ENCODE data around the gene BCAS3. TPM values are rescaled to one million over a fixed set of nuclear protein-coding genes. Genes with fewer than 3 reads are reported as not detected.

The BCAS3 gene
- total and polyA plus RNA-seq, 2 experiments from 2014 or later: 18.0 to 20.2 TPM

- peaks cover 22% of the 10 kb centered on the region for H3F3A ChIP-seq (ENCODE audit: insufficient read depth)
- no peaks in the 10 kb centered on the region for H3K9me2 ChIP-seq (ENCODE audit: insufficient read depth)
- peaks cover 24% of the 10 kb centered on the region for H3K4me1 ChIP-seq (ENCODE audit: insufficient read depth)
- H4K20me1 ChIP-seq (ENCODE audit: insufficient read depth): no peaks in the 10 kb centered on the region
- TF ChIP-seq EZH2 (IDR thresholded peaks at IDR 0.05; ENCODE audit: insufficient read depth, poor library complexity, severe bottlenecking): no peak
- no peak for TF ChIP-seq EZH2phosphoT487 (IDR thresholded peaks at IDR 0.05; ENCODE audit: insufficient read depth, low read depth)
- H3K27me3 ChIP-seq (replicated peaks; ENCODE audit: insufficient read depth): no peaks in the 10 kb centered on the region
- no peaks in the 10 kb centered on the region for H3K79me2 ChIP-seq (ENCODE audit: insufficient read depth)
- no peak overlapping the region for H2AFZ ChIP-seq
- DNase-seq: no peak
- in situ Hi-C loops (cut with MboI): no loop called here
- H3K9ac ChIP-seq: no peak overlapping the region
- no peak overlapping the region for H3K4me2 ChIP-seq (ENCODE audit: unreplicated experiment)
- 96% methylated on average over 7 of the region's 7 CpGs for WGBS, 2 experiments (ENCODE audit: low coverage in 1 of 2, low lambda C conversion rate in 2 of 2, missing lambda C conversion rate in 2 of 2)
- H3K9me3 ChIP-seq (ENCODE audit: low read depth): no peaks in the 10 kb centered on the region
- H3K4me3 ChIP-seq: no peak overlapping the region
- no peak overlapping the region for H3K27ac ChIP-seq
- H3K36me3 ChIP-seq (ENCODE audit: low read depth): no peaks in the 10 kb centered on the region
These were observed 559.6 kb downstream of the BCAS3 start for GRCh38 chr17:61237275-61237674.

GRCh38 chr17:61238455-61238933 lies 560.8 kb downstream of the BCAS3 start:
- in situ Hi-C loops (cut with MboI): no loop called here

GRCh38 chr17:61239327-61239726 lies 561.7 kb downstream of the BCAS3 start:
- Histone ChIP-seq H3K4me1 (ENCODE audit: insufficient read depth) (peaks cover 9% of the 10 kb centered on the region), H3K79me2 (ENCODE audit: insufficient read depth) (no peaks in the 10 kb centered on the region), H3K4me3 (no peak overlapping the region), H3K27me3 (replicated peaks; ENCODE audit: insufficient read depth) (no peaks in the 10 kb centered on the region), H3F3A (ENCODE audit: insufficient read depth) (peaks cover 14% of the 10 kb centered on the region), H3K9ac (no peak overlapping the region), H3K4me2 (ENCODE audit: unreplicated experiment) (no peak overlapping the region), H2AFZ (no peak overlapping the region), H3K9me3 (ENCODE audit: low read depth) (no peaks in the 10 kb centered on the region), H3K27ac (no peak overlapping the region), H3K9me2 (ENCODE audit: insufficient read depth) (no peaks in the 10 kb centered on the region), H3K36me3 (ENCODE audit: low read depth) (no peaks in the 10 kb centered on the region), H4K20me1 (ENCODE audit: insufficient read depth) (no peaks in the 10 kb centered on the region)
- TF ChIP-seq EZH2 (IDR thresholded peaks at IDR 0.05; ENCODE audit: insufficient read depth, poor library complexity, severe bottlenecking): no peak
- TF ChIP-seq EZH2phosphoT487 (IDR thresholded peaks at IDR 0.05; ENCODE audit: insufficient read depth, low read depth): no peak
- 67 to 70% methylated on average over 2 of the region's 2 CpGs for WGBS, 2 experiments (ENCODE audit: low coverage in 1 of 2, low lambda C conversion rate in 2 of 2, missing lambda C conversion rate in 2 of 2)
- DNase-seq: no peak
- in situ Hi-C loops (cut with MboI): no loop called here

More at GRCh38 chr17:61238455-61238933, 560.8 kb downstream of the BCAS3 start:
- H3K4me2 ChIP-seq (ENCODE audit: unreplicated experiment): no peak overlapping the region
- no peaks in the 10 kb centered on the region for H3K27me3 ChIP-seq (replicated peaks; ENCODE audit: insufficient read depth)
- H3F3A ChIP-seq (ENCODE audit: insufficient read depth): peaks cover 15% of the 10 kb centered on the region
- H4K20me1 ChIP-seq (ENCODE audit: insufficient read depth): no peaks in the 10 kb centered on the region
- no peak overlapping the region for H3K9ac ChIP-seq
- DNase-seq: no peak
- H3K4me1 ChIP-seq (ENCODE audit: insufficient read depth): peaks cover 12% of the 10 kb centered on the region
- H3K9me3 ChIP-seq (ENCODE audit: low read depth): no peaks in the 10 kb centered on the region
- no peak for TF ChIP-seq EZH2 (IDR thresholded peaks at IDR 0.05; ENCODE audit: insufficient read depth, poor library complexity, severe bottlenecking)
- no peak for TF ChIP-seq EZH2phosphoT487 (IDR thresholded peaks at IDR 0.05; ENCODE audit: insufficient read depth, low read depth)
- no peaks in the 10 kb centered on the region for H3K79me2 ChIP-seq (ENCODE audit: insufficient read depth)
- 89 to 91% methylated on average over 6 of the region's 6 CpGs for WGBS, 2 experiments (ENCODE audit: low coverage in 1 of 2, low lambda C conversion rate in 2 of 2, missing lambda C conversion rate in 2 of 2)
- H3K9me2 ChIP-seq (ENCODE audit: insufficient read depth): no peaks in the 10 kb centered on the region
- H3K27ac ChIP-seq: no peak overlapping the region
- H3K4me3 ChIP-seq: no peak overlapping the region
- H3K36me3 ChIP-seq (ENCODE audit: low read depth): no peaks in the 10 kb centered on the region
- no peak overlapping the region for H2AFZ ChIP-seq

DNA sequence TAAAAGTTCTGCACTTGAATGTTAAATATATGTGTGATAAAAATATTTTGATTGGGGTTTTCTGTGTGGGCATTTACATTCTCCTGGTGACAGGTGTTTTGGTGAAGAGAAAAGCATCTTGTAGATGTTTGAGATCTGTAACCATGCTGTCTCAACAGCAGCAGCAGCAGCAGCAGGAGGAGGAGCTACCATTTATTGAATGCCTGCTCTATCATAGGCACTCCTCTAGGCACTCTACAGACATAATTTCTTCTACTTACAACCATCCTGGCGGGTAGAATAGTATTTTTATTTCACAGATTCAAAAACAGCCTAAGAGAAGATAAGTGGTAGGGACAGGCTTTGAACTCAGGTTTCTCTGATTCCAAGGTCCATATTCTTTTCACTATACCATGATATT lies 562.3 kb downstream of the BCAS3 start:
- H3K27me3 ChIP-seq (replicated peaks; ENCODE audit: insufficient read depth): no peaks in the 10 kb centered on the region
- no peaks in the 10 kb centered on the region for H4K20me1 ChIP-seq (ENCODE audit: insufficient read depth)
- no peak overlapping the region for H3K9ac ChIP-seq
- H3K4me1 ChIP-seq (ENCODE audit: insufficient read depth): peaks cover 9% of the 10 kb centered on the region
- 79 to 96% methylated on average over 1 of the region's 1 CpG for WGBS, 2 experiments (ENCODE audit: low coverage in 1 of 2, low lambda C conversion rate in 2 of 2, missing lambda C conversion rate in 2 of 2)
- in situ Hi-C loops (cut with MboI): no loop called here
- no peak for TF ChIP-seq EZH2phosphoT487 (IDR thresholded peaks at IDR 0.05; ENCODE audit: insufficient read depth, low read depth)
- no peak for TF ChIP-seq EZH2 (IDR thresholded peaks at IDR 0.05; ENCODE audit: insufficient read depth, poor library complexity, severe bottlenecking)
- H3K4me2 ChIP-seq (ENCODE audit: unreplicated experiment): no peak overlapping the region
- no peaks in the 10 kb centered on the region for H3K79me2 ChIP-seq (ENCODE audit: insufficient read depth)
- no peaks in the 10 kb centered on the region for H3K9me2 ChIP-seq (ENCODE audit: insufficient read depth)
- no peak for DNase-seq
- no peak overlapping the region for H3K4me3 ChIP-seq
- no peak overlapping the region for H2AFZ ChIP-seq
- peaks cover 14% of the 10 kb centered on the region for H3F3A ChIP-seq (ENCODE audit: insufficient read depth)
- no peaks in the 10 kb centered on the region for H3K36me3 ChIP-seq (ENCODE audit: low read depth)
- H3K27ac ChIP-seq: no peak overlapping the region
- no peaks in the 10 kb centered on the region for H3K9me3 ChIP-seq (ENCODE audit: low read depth)
